ENCODE results near the gene CRYL1.

GRCh38 chr13:20473888-20474287 is 51.8 kb downstream of the CRYL1 start:
- no peak for TF ChIP-seq CTCF (IDR thresholded peaks at IDR 0.05)
- no peak for TF ChIP-seq POLR2A (IDR thresholded peaks at IDR 0.05)

Measured in adrenal gland (tissue), 5 donors.